Testis (tissue), 3 donors: ENCODE data around the gene ACOX3. TPM values are rescaled to one million over a fixed set of nuclear protein-coding genes. Genes with fewer than 3 reads are reported as not detected.

Experiments
- DNase-seq: peaks from one replicate; pipeline ENCODE4 v3.0.0-alpha.2; 2019
- H3K27ac ChIP-seq, 2 donors: fragments of 200-600 bp; sonication (generic); one replicate each; pipeline ENCODE4 v1.5.1; 2019
- H3K27me3 ChIP-seq: fragments of 200-600 bp; sonication (generic); one replicate; pipeline ENCODE4 v1.5.1; 2019
- H3K36me3 ChIP-seq: fragments of 200-600 bp; sonication (generic); one replicate; pipeline ENCODE4 v1.5.1; 2017; ENCODE audit warnings: low read depth; ENCODE audit errors: missing control alignments
- H3K4me1 ChIP-seq: fragments of 200-600 bp; sonication (generic); one replicate; pipeline ENCODE4 v1.5.1; 2019
- H3K4me3 ChIP-seq, 2 donors: fragments of 200-600 bp; sonication (generic); one replicate each; pipeline ENCODE4 v1.5.1; 2017 to 2019
- H3K9me3 ChIP-seq: fragments of 200-600 bp; sonication (generic); one replicate; pipeline ENCODE4 v1.5.1; 2017
- POLR2A ChIP-seq: fragments of 450-650 bp; IDR thresholded peaks from one replicate; pipeline ENCODE4 v1.6.1; 2017; ENCODE audit warnings: antibody characterized with exemption, mild to moderate bottlenecking, moderate library complexity
- WGBS, 2 donors: methylation state at CpG; one replicate each; pipeline ENCODE4 v1.1.5; 2018; 5-methylcytosine and 5-hydroxymethylcytosine counted together
- intact Hi-C: fragments of 100-400 bp; cut with DNase I; formaldehyde crosslinking; loops from one replicate; pipeline ENCODE4 v1.15.1; 2023; ENCODE audit warnings: low total_unique reads
- polyA plus RNA-seq: library from polyadenylated mRNA; stranded (reverse); fragments of 350-450 nt; fragmentation: Illumina TruSeq; extraction: RNeasy Lipid Tissue Mini Kit (QIAGEN cat#74804); gene quantifications from one replicate; pipeline ENCODE4 v1.2.3, GENCODE V29; 2014; ENCODE audit warnings: low read depth, low replicate concordance; ENCODE audit not compliant: insufficient read depth
- total RNA-seq, 2 donors: library from RNA; depleted of rRNA; stranded (reverse); fragments of >200 nt; gene quantifications; one replicate each; pipeline ENCODE4 v1.2.3, GENCODE V29; 2016
- TF ChIP-seq, protein P1 (sequence below), 3 experiments: fragments of 450-650 bp in 2 of 3; fragments of 200-600 bp in 1 of 3; sonication (generic) in 1 of 3; IDR thresholded peaks; one replicate each; pipeline ENCODE4 v1.5.1; 2016 to 2019; ENCODE audit warnings: antibody characterized with exemption in 3 of 3, mild to moderate bottlenecking in 2 of 3, moderate library complexity in 1 of 3

ACOX3 gene
- total and polyA plus RNA-seq, 3 donors from 2014 or later: 8.6 to 35.9 (median 29.8) TPM

DNA sequence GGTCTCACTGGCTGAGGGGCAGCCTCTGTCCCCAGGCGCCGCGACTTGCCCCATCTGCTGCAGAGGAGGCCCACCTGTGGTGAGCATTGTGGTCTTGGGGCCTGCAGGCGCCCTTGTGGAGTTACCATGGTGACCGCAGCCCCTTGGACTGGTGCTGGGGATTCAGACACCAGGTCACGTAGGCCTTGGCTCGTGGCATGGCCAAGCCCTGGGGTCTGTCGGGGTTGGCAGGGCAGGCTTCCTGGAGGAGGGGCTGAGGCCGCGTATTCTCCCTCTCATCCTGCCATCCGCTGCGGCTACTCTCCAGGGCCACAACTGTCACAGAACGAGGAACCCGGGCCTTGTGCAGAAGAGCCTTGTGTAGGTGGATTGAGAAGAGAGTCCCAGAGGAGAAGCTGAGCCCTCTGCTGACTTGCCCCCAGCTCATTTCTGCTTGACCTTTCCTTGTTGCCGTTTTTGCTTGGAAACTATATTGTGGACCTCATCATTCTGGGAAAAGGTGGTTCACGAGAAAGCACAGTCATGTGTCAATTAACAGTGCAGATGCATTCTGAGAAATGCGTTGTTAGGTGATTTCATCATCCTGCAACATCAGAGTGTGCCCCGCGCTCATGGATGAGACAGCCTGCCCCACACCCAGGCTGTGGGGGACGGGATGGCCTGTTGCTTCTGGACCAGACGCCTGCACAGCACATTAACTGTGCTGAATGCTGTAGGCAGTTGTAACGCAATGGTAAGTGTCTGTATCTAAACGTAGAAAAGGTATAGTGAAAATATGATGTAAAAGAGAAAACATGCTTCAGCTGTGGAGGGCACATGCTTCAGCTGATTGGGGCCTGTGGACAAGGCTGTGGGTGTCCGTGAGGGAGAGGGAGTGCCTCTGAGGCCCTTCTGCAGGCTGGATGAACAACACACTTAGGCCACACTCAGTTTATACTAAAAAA lies 38.5 kb upstream of the ACOX3 start:
- no peaks in the 10 kb centered on the region for H3K9me3 ChIP-seq
- intact Hi-C loops: no loop called here
- peaks cover 4% of the 10 kb centered on the region for H3K4me1 ChIP-seq
- H3K27me3 ChIP-seq: no peaks in the 10 kb centered on the region
- H3K4me3 ChIP-seq: no peak overlapping the region
- DNase-seq: no peak
- WGBS, 2 donors: 89 to 92% methylated on average over 21 to 24 of the region's 24 CpGs
- TF ChIP-seq, protein P1, sequence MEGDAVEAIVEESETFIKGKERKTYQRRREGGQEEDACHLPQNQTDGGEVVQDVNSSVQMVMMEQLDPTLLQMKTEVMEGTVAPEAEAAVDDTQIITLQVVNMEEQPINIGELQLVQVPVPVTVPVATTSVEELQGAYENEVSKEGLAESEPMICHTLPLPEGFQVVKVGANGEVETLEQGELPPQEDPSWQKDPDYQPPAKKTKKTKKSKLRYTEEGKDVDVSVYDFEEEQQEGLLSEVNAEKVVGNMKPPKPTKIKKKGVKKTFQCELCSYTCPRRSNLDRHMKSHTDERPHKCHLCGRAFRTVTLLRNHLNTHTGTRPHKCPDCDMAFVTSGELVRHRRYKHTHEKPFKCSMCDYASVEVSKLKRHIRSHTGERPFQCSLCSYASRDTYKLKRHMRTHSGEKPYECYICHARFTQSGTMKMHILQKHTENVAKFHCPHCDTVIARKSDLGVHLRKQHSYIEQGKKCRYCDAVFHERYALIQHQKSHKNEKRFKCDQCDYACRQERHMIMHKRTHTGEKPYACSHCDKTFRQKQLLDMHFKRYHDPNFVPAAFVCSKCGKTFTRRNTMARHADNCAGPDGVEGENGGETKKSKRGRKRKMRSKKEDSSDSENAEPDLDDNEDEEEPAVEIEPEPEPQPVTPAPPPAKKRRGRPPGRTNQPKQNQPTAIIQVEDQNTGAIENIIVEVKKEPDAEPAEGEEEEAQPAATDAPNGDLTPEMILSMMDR (IDR thresholded peaks at IDR 0.05): no peak
- TF ChIP-seq POLR2A: no peak
- H3K36me3 ChIP-seq: no peaks in the 10 kb centered on the region
- no peak overlapping the region for H3K27ac ChIP-seq

- intact Hi-C loops: no loop called here
- 86 to 94% methylated on average over 4 to 9 of the region's 9 CpGs for WGBS, 2 donors
- Histone ChIP-seq H3K36me3 (no peaks in the 10 kb centered on the region), H3K27me3 (no peaks in the 10 kb centered on the region), H3K4me1 (peaks cover 10% of the 10 kb centered on the region), H3K27ac (no peak overlapping the region), H3K4me3 (no peak overlapping the region), H3K9me3 (no peaks in the 10 kb centered on the region)
- TF ChIP-seq, protein P1 (IDR thresholded peaks at IDR 0.05): no peak
- TF ChIP-seq POLR2A: no peak
- DNase-seq: no peak
Measured at GRCh38 chr4:8478371-8478770, 37.8 kb upstream of the ACOX3 start.

GRCh38 chr4:8477676-8478075 lies 37.2 kb upstream of the ACOX3 start:
- TF ChIP-seq POLR2A: no peak
- TF ChIP-seq, protein P1 (IDR thresholded peaks at IDR 0.05): no peak
- H3K4me1 ChIP-seq: peaks cover 16% of the 10 kb centered on the region
- H3K36me3 ChIP-seq: no peaks in the 10 kb centered on the region
- H3K9me3 ChIP-seq: no peaks in the 10 kb centered on the region
- intact Hi-C loops: no loop called here
- no peak for DNase-seq
- H3K27ac ChIP-seq: no peak overlapping the region
- 92% methylated on average over 8 of the region's 8 CpGs; no CpG with 5 or more reads in 1 of the 2 donors for WGBS, 2 donors
- no peaks in the 10 kb centered on the region for H3K27me3 ChIP-seq
- no peak overlapping the region for H3K4me3 ChIP-seq

DNA sequence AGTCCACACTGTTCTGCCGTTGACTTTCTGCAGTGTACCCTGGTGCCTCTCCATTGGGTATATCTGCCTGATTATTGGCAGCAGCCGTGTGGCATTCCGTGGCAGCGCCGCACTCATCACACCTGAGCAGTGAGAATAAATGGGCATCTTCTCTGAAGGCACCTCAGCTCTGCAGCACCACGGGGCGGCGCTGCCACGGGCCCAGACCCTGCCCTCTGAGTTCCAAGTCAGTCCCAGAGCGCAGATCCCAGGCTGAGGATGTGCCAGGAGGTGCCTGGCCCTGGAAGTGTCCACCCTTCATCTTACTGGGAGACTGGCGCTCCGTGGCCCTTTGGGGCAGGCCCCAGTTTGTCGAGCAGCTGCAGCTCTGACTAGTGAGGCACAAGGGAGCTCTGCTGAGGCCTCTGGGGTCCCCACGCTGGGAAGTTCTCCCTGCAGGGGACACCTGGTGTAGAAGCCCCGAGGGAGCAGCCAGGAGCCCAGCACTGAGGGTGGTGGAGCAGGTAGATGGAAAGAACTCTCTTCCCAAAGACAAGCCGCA lies 36.6 kb upstream of the ACOX3 start:
- Histone ChIP-seq H3K27me3 (no peaks in the 10 kb centered on the region), H3K4me3 (no peak overlapping the region), H3K4me1 (peaks cover 21% of the 10 kb centered on the region), H3K27ac (no peak overlapping the region), H3K36me3 (no peaks in the 10 kb centered on the region), H3K9me3 (no peaks in the 10 kb centered on the region)
- 86 to 91% methylated on average over 1 to 16 of the region's 16 CpGs for WGBS, 2 donors
- TF ChIP-seq, protein P1 (IDR thresholded peaks at IDR 0.05): no peak
- no peak for TF ChIP-seq POLR2A
- DNase-seq: no peak
- intact Hi-C loops: no loop called here
